Left renal pelvis (tissue), 4 donors: Measurements from ENCODE around the gene GRHL1. TPM values are rescaled to one million over a fixed set of nuclear protein-coding genes. Genes with fewer than 3 reads are reported as not detected.

Experiments used
- DNase-seq, 4 donors: peaks; one replicate each; pipeline ENCODE4 v3.0.0-alpha.2; 2013; ENCODE audit warnings: low read depth in 4 of 4, low spot score in 3 of 4
- polyA plus RNA-seq, 4 donors: library from polyadenylated mRNA; unstranded; fragments of 120-200 nt; gene quantifications; one replicate each; pipeline ENCODE4 v1.2.1, GENCODE V29; 2013; ENCODE audit not compliant: insufficient read length in 4 of 4

The GRHL1 gene
- polyA plus RNA-seq, 4 donors, result 0.86 to 8.0 (median 6.7) TPM

DNA sequence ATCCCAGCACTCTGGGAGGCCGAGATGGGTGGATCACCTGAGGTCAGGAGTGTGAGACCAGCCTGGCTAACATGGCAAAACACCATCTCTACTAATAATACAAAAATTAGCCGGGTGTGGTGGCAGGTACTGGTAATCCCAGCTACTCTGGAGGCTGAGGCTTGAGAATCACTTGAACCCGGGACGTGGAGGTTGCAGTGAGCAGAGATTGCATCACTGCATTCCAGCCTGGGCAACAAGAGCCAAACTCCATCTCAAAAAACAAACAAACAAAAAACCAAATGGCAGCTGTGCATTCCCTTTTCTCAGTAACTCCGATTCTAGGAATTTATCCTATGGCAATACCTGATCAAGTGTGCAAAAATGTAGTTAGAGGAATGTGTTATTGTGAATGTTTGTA, 4.7 kb upstream of the GRHL1 start:
- DNase-seq, result no peak

DNA sequence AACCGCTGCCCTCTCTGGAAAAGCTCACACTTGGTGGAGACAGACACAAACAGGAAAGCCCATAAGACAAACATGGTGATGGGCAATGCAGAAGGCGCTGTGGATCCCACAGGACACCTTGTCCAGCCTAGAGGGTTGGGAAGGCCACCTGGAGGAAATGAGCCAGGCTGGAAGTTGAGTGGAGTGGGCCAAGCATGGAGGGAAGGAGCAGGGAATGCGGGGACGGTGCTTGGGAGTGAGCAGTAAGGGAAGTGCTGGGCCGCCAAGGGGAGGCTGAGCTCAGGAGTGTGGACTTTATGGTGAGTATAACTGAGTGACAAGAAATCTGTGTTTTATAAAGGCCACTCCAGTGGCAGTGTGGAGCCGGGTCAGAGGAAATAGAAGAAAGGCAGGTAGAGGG, 2.8 kb upstream of the GRHL1 start:
- DNase-seq, result no peak

DNA sequence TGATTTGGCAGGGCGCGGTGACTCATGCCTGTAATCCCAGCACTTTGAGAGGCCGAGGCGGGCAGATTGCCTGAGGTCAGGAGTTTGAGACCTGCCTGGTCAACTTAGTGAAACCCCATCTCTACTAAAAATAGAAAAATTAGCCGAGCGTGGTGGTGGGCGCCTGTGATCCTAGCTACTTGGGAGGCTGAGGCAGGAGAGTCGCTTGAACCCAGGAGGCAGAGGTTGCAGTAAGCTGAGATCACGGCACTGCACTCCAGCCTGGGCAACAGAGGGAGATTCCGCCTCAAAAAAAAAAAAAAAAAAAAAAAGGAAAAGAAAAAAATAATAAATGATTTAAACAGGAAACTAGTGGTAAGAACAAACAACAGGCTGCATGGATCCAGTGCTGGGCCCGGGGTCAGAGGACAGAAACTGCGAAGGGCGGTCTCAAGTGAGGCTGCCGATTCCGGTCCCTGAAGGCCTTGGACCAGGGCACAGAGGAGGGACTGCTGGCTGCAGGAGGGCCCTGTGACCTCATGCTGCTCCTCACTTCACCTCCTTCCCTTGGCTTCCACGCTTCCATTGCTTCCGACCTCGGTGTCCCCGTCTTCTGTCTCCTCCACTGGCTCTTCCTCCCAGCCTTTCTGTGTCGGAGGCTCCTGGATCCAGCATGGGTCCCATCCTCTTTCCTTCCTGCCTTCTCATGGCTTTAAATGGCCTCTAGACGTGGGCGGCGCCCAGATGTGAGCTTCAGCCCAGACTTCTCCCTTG, 2.1 kb upstream of the GRHL1 start:
- DNase-seq, result no peak

DNA sequence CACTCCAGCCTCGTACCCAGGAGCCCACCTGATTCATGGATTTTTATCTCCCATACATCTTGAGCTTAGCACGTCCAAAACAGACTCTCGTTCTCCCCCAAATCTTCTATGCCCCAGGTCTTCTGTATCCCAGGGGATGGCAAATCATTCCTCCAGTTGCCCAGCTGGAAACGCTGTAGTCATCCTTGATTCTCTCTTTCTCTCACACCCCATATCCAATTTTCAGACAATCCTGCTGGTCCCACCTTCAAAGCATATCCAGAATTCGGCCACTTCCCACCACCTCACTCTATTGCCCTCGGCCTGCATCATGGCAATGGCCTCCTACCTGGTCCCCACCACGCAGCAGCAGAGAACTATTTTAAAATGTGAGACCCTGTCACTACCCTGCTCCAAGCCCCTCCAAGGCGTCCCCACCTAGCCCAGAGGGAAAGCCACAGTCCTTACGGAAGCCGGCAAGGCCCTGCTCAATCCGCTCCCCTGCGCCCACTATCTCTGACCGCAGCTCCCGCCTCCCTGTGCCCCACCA, 1.4 kb upstream of the GRHL1 start:
- DNase-seq, result no peak

DNA sequence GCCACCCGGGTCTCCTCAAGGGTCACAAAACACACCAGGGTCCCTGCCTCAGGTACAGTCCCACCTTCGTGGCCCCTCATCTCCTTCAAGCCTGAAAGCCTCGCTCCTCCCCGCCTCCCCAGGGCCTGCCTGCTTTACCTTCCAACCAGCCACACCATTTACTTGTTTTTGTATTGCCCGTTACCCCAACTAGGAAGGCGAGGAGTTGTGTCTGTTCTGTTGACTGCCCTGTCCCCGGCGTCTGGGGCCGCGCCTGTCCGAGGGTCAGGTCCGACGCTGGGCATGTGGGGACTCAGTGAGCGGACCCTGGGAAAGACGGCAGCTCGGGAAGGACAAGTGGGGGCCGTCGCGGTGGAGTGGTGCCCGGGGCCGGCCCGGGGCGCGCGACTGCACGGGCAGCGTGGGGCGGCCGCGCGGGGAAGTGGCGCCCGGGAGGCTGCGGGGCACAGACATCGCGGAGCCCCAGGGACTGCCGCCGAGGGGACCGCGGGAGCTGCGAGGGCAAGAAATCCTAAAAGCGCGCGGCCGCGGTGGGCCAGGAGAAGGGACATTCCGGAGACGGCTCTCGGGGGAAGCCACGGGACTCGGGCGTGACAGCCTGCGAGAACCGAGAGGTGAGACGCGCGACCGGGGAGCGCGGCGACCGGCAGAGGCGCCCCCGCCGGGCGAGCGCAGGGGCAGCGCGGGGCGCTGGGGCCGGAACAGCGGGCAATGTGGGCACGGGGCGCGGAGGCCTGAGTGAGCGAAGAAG, 797 bp upstream of the GRHL1 start:
- no peak for DNase-seq

DNA sequence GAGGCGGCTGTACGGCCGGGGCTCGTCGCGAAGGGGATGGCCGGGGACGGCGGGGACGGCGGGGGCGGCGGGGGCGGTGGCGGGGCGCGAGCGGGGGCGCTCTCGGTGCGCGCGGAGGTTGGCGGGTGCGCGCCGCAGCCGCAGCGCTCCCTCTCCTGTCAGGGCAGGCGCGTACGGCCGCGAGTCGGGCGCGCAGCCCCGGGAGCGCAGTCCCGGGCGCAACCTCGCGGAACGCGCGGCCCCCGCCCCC, 296 bp upstream of the GRHL1 start:
- DNase-seq, result no peak

DNA sequence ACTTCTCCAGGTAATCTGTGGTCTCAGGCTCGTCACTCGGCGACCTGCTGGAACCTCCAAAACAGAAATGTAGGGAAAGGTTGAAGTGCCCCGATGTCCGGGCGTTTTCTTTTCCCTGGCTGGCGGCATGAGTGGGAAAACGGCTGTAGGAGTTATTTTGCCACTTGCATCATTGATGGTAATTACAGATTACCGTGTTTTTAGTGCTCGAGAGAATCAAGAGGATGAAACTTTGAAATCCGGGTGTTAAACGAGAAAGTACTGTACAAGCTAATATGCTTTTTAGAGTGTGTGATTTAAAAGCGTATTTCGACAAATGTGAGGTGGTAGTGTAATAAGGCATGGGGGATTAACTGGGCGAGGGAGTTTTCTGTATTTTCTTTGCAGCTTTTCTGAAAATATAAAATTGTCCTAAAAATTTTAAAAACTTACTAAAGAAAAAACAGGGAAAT, 819 bp downstream of the GRHL1 start:
- no peak for DNase-seq

DNA sequence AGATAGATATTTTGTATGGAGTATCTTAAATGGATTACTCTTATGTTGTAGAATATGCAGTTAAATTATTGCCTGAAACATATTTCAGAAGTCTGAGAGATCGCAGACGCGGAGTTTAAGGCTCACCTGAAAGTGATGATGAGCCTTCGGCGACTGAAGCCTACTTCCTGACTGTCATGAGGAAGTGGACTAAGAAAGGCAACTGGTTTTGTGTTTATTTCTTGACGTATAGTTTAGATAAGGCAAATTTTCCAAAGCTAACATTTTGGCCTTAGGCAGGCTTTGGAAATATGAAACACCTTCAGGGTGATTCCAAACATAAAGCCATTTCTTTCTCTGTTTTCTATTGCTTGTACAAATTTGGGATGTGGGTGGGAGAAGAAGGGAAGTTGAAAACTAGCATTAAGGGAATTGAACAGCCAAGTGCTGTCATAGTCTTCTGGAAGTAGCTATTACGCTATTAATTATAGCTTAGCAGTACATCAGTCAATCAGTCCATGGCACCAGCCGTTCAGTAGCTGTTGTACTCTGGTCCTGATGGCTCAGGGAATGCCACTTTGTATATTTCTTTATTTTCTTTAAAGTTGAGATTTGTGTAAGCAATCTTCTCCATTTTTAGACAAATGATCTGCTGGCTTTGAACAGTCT, 1.5 kb downstream of the GRHL1 start:
- DNase-seq, result no peak

DNA sequence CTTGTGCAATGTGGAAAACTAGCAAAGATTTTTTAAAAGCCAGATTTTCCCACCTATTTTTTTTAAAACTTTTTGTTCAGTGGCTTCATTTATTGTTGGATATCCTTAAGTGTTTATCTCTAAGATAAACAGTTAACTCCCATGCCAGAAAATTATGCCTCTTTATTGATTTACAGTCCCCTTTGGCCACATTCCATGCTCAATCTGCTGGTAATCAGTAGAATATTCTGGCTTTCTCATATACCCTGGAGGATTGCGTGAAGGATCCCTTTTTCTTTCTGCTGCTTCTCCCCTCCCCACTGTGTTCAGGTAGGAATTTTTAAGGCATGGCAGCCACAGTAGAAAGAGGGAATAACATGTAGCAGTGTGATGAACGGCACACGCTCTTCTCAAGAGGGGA, 2.6 kb downstream of the GRHL1 start:
- DNase-seq, result no peak

DNA sequence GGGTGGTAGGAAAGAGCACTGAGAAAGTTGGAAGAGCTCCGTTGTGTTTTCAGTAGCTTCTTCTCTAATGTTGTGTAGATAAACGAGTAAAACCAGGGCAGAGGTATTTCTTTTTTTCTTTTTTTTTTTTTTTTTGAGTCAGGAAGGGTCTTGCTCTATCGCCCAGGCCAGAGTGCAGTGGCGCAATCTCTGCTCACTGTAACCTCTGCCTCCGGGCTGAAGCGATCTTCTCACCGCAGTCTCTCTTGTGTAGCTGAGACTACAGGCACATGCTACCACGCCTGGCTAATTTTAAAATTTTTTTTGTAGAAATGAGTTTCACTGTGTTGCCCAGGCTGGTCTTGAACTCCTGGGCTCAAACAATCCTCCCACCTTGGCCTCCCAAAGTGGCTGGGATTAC, 6.6 kb downstream of the GRHL1 start:
- DNase-seq, result no peak

DNA sequence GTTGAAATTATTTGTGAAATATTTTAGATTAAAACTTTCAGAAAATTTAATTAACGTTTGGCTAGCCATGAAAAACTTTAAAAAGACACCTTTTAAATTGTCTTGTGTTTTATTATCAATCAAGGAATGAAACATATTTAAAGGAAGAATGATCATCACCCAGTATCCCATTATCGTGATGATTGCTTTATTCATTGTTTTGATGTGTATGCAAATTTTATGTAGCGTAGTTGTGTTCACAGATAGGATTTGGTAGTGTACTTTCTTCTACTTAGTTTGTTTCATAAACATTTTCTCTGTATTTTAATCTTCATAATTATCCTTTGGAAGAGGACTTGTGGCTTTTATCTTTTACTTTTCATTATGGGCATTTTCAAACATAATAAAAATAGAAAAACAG, 7.8 kb downstream of the GRHL1 start:
- DNase-seq, result no peak

DNA sequence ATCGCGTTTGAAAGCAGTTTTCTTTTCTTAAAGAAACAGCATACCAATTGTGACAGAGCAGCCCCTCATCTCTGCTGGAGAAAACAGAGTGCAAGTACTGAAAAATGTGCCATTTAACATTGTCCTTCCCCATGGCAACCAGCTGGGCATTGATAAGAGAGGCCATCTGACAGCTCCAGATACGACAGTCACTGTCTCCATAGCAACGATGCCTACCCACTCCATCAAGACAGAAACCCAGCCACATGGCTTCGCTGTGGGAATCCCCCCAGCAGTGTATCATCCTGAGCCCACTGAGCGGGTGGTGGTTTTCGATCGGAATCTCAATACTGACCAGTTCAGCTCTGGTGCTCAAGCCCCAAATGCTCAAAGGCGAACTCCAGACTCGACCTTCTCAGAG, 9.5 kb downstream of the GRHL1 start:
- DNase-seq, result no peak

DNA sequence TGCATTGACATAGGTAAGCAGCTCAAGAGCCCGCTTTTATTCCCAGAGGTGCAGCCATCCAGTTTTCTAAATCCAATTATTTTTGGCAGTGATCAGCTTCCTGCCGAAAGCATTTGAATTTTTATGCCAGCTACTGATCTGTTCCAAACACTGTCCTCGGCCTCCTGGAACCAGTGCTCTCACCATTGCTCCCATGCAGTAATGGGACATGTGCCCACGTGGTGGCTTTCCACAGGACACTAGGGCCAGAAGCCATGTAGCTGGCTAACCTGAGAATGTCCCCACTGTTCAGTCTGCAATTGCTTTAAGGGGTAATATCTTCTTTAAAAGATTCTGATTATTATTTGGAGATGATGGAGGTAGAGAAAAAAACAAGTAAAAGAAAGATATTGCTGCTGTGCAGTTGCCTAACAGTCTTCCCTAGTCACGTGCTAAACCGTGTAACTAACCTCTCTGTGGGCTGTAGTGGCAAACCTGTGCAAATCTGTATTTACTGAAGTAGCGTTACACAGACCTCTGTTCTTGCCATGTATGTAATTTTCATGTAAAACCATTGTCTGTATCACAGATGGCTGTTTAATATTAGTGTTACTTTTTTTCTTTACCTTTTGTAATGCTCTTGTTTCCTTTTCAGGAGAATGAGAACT, 13.0 kb downstream of the GRHL1 start:
- DNase-seq, result no peak

DNA sequence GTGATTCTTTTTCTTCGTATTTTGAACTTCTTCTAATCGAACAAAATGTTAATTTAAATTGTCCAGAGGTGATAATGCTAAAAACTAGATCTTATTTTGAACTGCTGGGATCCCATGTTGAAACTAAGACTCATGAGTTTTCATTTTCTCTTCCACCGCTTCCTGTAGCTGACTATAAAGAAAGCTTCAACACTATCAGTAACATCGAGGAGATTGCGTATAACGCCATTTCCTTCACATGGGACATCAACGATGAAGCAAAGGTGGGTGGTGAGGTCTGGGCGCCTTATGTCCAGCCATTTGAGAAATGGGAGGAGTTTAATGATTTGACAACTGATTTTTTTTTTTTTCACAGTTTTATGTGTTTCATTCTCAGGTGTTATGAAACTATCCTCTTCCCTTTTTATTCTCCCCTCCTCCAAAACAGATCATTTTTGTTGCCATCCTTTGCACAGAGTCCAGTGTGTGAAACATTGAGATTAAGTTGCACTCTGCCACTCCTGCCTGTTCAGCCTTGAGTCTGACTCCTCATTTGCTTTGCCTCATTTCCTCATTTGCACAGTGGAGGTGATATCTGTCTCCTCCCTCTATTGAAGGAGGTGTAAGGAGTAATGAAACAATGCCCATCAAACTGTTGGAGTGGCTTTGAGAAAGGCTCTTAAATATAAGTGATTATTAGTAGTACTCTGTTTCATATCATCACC, 13.8 kb downstream of the GRHL1 start:
- no peak for DNase-seq

DNA sequence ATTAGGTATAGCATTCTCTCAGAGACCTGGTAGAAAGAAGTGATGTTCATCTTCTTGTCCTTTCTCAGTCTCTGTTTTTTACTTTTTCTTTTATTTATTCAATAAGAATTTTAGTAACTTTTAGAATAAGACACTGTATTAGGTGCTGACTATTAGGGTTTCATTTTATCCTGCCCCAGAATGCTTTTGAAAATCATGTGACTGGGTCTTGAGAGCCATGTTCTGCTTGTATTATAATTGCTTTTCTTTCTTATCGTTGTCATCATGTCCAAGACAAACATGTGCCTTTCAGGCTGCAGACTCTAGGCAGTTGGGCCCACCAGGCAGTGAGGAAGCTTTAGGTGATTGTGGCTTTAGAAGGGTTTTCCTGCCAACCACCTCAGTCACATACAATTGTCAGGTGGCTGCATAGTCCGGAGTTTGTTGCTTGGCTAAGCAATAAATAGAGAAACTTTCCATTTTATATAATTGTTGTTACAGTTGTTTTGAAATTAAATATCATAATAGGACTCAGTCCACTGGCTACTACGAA, 15.1 kb downstream of the GRHL1 start:
- no peak for DNase-seq

DNA sequence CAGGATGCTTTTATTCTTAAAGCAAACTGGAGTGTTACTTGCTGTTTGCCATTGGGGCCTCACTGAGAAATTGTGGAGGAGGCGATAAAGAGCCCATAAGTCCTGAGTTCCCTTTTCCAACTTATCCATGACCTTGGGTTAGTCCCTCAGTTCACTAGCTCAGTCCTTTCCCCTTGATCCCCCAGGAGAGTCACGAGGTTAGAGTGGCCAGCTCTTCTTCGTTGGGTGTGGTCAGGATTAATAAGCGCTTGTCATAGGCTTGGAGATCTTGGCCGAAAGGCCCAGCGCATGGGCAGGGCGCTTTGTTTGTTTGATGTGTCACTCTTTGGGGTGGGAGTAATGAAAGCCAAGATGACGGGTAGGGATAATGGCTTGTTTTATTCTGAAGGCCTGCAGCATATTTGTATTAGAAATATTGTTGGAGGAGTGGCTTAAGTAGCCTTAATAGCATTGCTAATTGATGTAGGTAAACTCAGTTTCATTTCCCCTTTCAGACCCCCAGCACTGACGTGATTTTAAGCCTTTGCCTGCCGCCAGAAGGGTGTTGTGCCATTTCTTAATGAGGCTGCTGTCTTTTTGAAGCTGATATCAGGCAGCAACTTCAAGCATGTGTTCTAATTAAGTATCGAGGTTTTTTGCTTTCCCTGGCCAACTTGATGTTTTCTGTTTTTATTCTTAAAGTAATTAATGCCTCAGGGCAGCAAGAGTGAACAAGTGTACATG, 15.7 kb downstream of the GRHL1 start:
- DNase-seq, result no peak

DNA sequence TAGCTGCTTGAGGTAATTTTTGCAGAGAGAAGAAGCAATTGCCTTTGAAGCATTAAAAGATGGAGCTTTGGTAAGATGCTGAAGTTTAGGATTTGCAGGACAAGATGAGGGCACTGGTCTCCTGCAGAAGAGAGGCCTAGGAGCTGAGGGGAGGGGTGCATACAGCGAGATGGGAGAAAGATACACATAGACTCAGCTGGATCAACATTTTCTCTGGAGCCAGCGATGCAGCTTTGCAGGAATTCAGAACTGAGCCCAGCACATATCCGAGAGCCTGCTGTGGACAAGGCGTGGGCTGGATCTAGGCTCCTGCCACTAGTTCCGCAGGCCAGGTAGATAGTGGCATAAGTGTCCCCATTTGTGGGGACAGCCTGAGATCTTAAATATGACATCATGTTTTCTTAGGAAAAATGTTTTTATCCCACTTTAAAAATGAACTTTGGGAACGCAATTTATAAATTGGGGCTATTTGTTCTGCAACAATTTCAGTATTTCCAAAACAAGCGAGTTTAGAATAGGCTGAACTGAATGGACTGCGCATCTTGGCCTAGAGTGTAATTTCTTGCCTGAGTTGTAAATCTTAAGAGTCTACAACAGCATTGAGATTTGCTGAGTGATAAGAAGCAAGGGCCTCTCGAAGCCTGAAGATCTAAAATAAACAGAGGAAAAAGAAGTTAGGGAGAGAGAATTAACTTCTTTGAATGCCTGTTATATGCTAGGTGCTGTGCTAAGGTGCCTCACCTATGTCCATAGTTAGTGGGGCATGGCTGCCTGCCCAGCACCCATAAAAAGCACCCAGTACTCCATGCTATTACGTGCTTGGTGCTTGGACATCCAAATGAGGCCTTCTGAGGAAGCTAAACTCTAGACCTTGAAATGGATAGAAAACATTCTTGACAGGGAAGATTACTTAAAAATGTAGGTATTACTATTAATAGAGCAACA, 17.3 kb downstream of the GRHL1 start:
- DNase-seq, result no peak

DNA sequence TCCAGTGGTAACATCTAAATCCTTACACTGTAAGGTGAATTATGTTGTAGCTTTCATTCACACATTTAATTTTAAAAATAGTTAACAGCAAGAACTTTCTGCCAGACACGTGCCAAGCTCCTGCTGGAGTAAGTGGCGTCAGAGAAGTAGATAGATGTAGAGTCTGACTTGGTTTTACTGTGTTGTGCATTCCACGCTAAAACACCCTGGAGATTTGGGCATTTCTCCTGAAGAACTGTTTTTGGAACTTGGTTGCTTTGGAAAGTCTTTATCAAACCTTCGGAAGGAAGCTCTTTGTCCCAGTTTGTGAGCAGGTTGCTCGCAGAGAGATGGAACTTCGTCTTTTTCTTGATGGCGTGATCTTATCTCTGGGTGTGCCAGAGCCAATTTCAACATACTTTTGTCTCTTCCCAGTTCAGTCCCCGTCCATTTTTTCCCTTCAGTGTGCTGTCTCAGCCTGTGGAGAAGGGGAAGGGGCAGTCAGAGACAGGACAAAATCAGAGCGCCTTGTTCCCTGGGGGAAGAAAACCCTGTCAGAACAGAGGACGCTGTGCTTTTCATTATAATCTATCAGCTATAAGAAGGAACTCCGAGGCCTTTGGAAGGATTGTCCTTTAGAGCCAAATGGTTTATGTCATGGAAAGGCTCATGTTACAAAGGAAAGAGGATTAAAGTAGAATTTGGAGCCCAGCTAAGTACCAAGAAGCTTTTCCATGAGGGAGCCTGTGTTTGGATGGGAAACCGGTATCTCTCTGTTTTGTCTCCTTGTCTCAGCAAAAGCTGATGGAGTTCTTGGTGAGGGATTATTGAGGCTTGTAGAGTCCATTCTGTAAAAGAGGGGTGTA, 18.9 kb downstream of the GRHL1 start:
- no peak for DNase-seq
